NCI-H1694 treated with DMSO at 0.1 percent for 48 hours (cell line): Measurements from ENCODE around the gene GRIN3A.

Source experiments
- DNase-seq: peaks from one replicate; lab custom pipeline; 2025; lab: John Stamatoyannopoulos, UW

GRIN3A gene

GRCh38 chr9:101705135-101705661 is 33.2 kb downstream of the GRIN3A start:
- no peak for DNase-seq

- no peak for DNase-seq
These were observed 36.2 kb downstream of the GRIN3A start for GRCh38 chr9:101702257-101702656.

DNA sequence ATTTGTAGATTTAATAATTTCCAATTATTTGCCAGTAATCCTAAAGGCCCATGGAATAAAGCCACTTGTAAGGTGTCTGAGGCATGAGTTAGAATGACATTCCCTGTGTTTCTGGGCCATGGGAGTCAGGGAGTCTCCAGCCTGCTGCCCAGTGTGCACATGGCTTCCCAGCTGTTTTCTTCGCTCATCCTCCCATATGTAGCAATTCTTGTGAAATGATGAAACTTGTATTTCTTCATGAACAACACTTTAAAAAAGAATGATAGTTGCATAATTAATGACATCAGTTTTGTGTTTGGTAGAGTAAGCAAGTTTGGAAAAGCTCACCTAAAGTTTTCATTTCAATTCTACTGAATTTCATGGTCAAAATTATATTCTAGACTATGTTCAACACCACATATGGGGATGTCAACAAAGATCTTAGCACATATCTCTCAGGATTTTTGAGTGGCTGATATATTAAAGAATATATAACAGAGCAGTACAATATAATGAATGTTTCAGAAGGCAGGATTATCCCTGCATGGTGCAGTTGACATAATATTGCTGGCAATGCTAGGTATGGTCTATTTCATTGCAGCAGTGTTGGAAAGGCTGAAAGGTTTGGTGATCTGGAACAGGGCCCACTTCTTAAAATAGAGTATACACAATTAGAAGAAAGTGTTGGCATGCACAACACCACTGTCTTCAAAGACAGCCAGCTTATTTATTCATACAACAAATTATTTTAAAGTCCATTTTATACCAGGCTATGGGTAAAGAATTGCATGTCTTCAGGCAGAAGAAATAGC is 44.7 kb downstream of the GRIN3A start:
- DNase-seq, result no peak

DNA sequence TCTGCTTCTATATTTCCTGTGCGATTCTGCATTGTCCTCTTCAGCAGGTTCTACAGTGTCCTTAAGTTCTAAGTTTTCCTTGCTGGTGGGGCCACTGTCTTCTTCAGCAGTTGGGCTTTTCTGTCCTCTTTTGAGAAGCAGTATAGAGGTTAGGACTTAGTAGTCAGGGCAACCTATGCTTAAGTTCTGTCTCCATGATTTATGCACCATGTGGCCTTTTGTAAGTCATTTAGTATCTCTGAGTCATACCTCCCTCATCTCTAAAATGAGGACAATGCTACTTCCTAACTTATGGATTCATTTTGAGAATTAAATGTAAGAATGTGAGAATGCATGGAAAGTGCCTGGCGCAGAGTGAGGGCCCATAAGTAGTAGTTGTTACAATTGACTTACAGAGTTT is 46.8 kb downstream of the GRIN3A start:
- DNase-seq, result no peak

DNA sequence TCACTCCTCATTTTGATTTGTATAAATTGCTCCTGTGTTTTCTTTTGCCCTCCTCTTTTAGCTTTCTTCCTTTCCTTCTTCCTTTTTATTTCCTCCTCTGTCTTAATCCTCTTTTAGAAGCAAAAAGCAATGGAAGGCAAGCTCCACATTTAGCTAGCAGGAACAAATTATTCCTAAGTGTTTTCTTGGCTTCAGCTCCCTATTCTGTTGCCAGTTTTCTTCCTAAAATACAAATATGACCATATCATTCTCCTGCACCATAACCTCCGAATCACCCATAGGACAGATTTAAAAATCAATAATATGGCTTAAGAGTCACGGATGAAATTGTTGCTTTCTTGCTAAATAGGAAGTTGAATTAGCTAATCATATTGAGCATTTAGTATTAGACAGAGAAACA is 49.4 kb downstream of the GRIN3A start:
- DNase-seq, result no peak

GRCh38 chr9:101684665-101685064 is 53.8 kb downstream of the GRIN3A start:
- DNase-seq, result no peak

DNA sequence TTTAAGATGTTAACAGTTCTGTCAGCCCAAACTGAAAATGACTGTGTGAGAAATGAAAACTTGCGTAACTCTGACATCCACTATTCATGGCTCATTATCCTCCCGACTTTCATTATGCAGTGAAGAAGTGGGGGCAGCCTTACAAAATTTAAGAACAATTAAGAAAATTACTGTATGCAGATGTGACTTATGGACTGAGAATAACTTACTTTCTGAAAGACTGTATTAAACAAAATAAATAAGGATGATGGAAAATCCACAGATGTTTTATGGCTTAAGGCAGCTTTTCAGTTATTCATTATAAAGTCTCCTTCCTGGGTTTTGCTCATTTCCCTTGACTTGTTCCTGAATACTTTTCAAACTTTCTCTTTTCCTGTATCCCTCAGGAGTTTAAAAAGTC is 55.2 kb downstream of the GRIN3A start:
- no peak for DNase-seq

DNA sequence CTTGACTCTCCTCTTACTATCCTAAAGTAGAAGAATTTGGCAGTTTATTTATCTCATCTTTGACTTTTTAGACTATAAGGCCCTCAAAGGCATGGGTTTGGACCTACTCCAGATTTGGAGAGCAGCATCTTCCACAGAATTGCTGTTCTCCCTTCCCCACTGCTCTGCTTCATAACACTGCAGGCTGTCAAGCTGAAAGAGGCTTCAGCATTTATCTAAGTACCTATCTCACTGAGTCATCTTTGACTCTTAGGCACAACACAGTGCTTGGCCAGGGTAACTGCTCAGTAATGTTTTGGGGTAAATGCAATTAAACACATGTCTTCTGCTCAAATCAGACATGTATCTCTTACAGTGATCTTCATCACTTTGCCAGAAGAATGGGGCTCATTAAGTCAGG is 60.6 kb downstream of the GRIN3A start:
- DNase-seq, result no peak

DNA sequence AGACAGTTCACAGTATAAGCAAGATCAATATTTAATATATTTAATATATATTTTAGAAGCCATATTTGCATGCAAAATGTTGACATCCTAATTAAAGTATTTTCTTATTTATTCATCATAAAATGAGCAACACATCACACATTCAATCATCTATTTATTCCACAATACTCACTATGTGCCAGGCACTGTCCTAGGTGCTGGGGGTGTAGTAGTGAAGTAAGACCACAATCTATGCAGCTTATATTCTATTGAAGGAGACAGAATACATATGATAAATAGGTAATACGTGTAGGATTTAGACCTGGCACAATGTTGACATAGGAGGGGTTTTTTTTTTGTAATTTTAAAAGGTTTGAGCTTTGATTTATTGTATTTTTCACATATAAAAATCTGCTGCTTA is 63.1 kb downstream of the GRIN3A start:
- DNase-seq, result no peak

GRCh38 chr9:101674165-101674564 is 64.3 kb downstream of the GRIN3A start:
- DNase-seq, result no peak

- no peak for DNase-seq
These were observed 64.8 kb downstream of the GRIN3A start for GRCh38 chr9:101673642-101674041.

- DNase-seq, result no peak
These were observed 66.9 kb downstream of the GRIN3A start for GRCh38 chr9:101671567-101671966.

DNA sequence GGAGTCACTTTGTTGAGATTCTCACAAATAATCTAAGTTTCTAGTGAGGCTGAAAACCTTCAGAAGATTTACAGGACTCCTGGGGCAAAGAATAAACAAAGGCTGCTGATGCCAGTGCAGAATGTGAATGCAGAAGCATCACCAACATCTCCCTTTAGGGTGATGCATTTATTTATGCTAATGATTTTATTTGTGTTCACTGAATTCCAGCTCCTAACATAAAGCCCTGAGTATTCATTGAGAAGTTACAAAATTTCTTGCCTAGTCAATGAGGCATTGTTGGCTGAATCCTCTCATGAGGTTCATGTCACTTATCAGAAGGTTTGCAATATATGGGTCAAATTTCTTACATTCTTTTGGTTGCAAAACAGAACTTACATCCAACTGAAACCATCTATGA is 70.0 kb downstream of the GRIN3A start:
- DNase-seq, result no peak

- no peak for DNase-seq
These were observed 74.0 kb downstream of the GRIN3A start for GRCh38 chr9:101664453-101664852.

DNA sequence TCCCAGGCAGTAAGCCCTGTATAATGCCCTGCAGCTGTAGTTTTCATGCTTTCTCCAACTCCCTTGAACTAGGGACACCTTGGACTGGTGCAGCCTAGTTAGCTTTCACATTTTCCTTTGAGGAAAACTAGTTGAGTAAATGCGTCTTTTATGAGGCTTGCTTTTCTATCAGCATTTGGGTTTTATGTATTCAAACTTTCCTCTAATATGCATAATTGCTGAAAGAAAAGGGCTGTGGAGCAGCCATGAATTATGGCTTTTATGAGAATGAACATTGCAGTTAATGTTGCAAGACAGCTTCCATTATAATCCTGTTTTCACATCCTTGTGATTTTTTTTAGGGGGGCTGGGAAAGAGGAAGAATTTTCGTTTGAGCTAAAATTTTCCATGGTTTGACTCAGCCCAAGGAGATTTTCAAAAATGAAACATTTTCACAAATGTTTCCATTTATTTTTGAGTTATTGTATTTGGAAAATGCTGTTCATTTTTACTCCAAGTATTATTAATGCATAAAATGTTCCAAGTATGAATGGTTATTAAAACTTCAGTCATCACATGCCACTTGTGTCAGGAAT is 85.8 kb downstream of the GRIN3A start:
- DNase-seq, result no peak

GRCh38 chr9:101650142-101650541 is 88.3 kb downstream of the GRIN3A start:
- no peak for DNase-seq

GRCh38 chr9:101648493-101648892 is 90.0 kb downstream of the GRIN3A start:
- DNase-seq, result no peak

- DNase-seq, result no peak
These were observed 98.4 kb downstream of the GRIN3A start for GRCh38 chr9:101639785-101640665.

GRCh38 chr9:101639311-101639710 is 99.1 kb downstream of the GRIN3A start:
- peak; percentile 8 for DNase-seq

DNA sequence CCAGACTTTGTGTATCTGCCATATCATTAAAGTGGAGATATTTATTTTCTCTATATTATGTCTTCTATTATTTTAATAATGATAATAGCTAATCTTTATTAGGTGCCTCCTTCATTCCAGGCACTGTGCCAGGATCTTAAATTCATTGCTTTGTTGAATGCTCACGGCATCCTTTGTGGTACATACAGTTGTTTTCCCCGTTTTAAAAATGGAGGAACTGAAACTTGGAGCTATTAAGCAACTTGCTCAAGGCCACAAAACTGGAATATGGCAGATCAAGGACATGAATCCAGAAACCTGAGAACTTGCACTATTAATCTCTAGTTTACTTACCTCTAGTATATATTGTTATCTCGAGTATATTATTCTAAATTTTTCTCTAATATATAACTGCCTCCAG is 102.2 kb downstream of the GRIN3A start:
- no peak for DNase-seq

GRCh38 chr9:101635473-101635872 is 103.0 kb downstream of the GRIN3A start:
- DNase-seq, result no peak

GRCh38 chr9:101634741-101635409 is 103.6 kb downstream of the GRIN3A start:
- DNase-seq, result no peak
